SK-N-SH treated with all-trans-retinoic acid at 6 μM for 48 hours (cell line): Measurements from ENCODE around the gene KCNH5.

ENCODE experiments used
- ATAC-seq: fragments of 200-7000 bp; cut with Tn5 transposase; 3 replicates; pipeline ENCODE4 v1.9.1; 2020; ENCODE audit warnings: mild to moderate bottlenecking, moderate library complexity
- ARNTL ChIP-seq: fragments of 450-650 bp; formaldehyde crosslinking; IDR thresholded peaks from 2 replicates; pipeline ENCODE4 v1.5.0; 2020; ENCODE audit warnings: low read depth, mild to moderate bottlenecking, moderate library complexity, borderline replicate concordance
- BACH2 ChIP-seq: fragments of 250-450 bp; sonication (Bioruptor Pico); IDR thresholded peaks from 2 replicates; pipeline ENCODE4 v1.9.0; 2021; ENCODE audit warnings: mild to moderate bottlenecking, borderline replicate concordance
- CREB5 ChIP-seq: fragments of 250-450 bp; sonication (Bioruptor Pico); IDR thresholded peaks from 2 replicates; pipeline ENCODE4 v1.5.1; 2020; ENCODE audit warnings: low read depth, mild to moderate bottlenecking, moderate library complexity
- CSDC2 ChIP-seq: fragments of 250-450 bp; sonication (Bioruptor Pico); IDR thresholded peaks from 2 replicates; pipeline ENCODE4 v1.5.0; 2020; ENCODE audit warnings: mild to moderate bottlenecking, moderate library complexity
- CSRNP3 ChIP-seq: fragments of 250-450 bp; sonication (Bioruptor Pico); IDR thresholded peaks from 2 replicates; pipeline ENCODE4 v1.5.1; 2021; ENCODE audit warnings: mild to moderate bottlenecking, moderate library complexity
- ESRRG ChIP-seq: fragments of 250-450 bp; sonication (Bioruptor Pico); IDR thresholded peaks from 2 replicates; pipeline ENCODE4 v1.6.1; 2021; ENCODE audit warnings: mild to moderate bottlenecking
- GLIS3 ChIP-seq: fragments of 250-450 bp; sonication (Bioruptor Pico); IDR thresholded peaks from 2 replicates; pipeline ENCODE4 v1.5.0; 2020; ENCODE audit warnings: mild to moderate bottlenecking, moderate library complexity
- ISL1 ChIP-seq: fragments of 250-450 bp; sonication (Bioruptor Pico); IDR thresholded peaks from 2 replicates; pipeline ENCODE4 v2.1.2; 2022; ENCODE audit warnings: mild to moderate bottlenecking, moderate library complexity
- PATZ1 ChIP-seq: fragments of 250-450 bp; sonication (Bioruptor Pico); IDR thresholded peaks from 2 replicates; pipeline ENCODE4 v1.8.0; 2020; ENCODE audit warnings: mild to moderate bottlenecking, moderate library complexity, borderline replicate concordance
- POU6F1 ChIP-seq: fragments of 250-450 bp; sonication (Bioruptor Pico); IDR thresholded peaks from 2 replicates; pipeline ENCODE4 v1.8.0; 2021; ENCODE audit warnings: low read depth, mild to moderate bottlenecking, moderate library complexity, borderline replicate concordance
- PPARA ChIP-seq: fragments of 250-450 bp; sonication (Bioruptor Pico); IDR thresholded peaks from 2 replicates; pipeline ENCODE4 v1.5.0; 2020; ENCODE audit warnings: mild to moderate bottlenecking, borderline replicate concordance
- SNAI2 ChIP-seq: fragments of 250-450 bp; sonication (Bioruptor Pico); IDR thresholded peaks from 2 replicates; pipeline ENCODE4 v1.5.0; 2020; ENCODE audit warnings: mild to moderate bottlenecking, moderate library complexity
- TCF4 ChIP-seq: fragments of 250-450 bp; sonication (Bioruptor Pico); IDR thresholded peaks from 2 replicates; pipeline ENCODE4 v1.8.0; 2021; ENCODE audit warnings: mild to moderate bottlenecking, moderate library complexity, borderline replicate concordance
- TOX ChIP-seq: fragments of 250-450 bp; sonication (Bioruptor Pico); IDR thresholded peaks from 2 replicates; pipeline ENCODE4 v1.8.0; 2021; ENCODE audit warnings: mild to moderate bottlenecking, moderate library complexity, borderline replicate concordance
- TSHZ2 ChIP-seq: fragments of 250-450 bp; sonication (Bioruptor Pico); IDR thresholded peaks from 2 replicates; pipeline ENCODE4 v1.5.0; 2020; ENCODE audit warnings: mild to moderate bottlenecking, moderate library complexity
- ZC3H10 ChIP-seq: fragments of 250-450 bp; sonication (Bioruptor Pico); IDR thresholded peaks from 2 replicates; pipeline ENCODE4 v1.5.1; 2021; ENCODE audit warnings: mild to moderate bottlenecking, moderate library complexity
- ZFP3 ChIP-seq: fragments of 250-450 bp; sonication (Bioruptor Pico); IDR thresholded peaks from 2 replicates; pipeline ENCODE4 v1.5.0; 2020; ENCODE audit warnings: mild to moderate bottlenecking, moderate library complexity
- ZFP30 ChIP-seq: fragments of 450-650 bp; formaldehyde crosslinking; IDR thresholded peaks from 2 replicates; pipeline ENCODE4 v1.5.0; 2022; ENCODE audit warnings: mild to moderate bottlenecking, moderate library complexity
- ZNF565 ChIP-seq: fragments of 450-650 bp; formaldehyde crosslinking; conservative IDR thresholded peaks from 2 replicates; pipeline ENCODE4 v1.5.0; 2020; ENCODE audit warnings: low read depth, mild to moderate bottlenecking, moderate library complexity
- ZNF8 ChIP-seq: fragments of 450-650 bp; formaldehyde crosslinking; IDR thresholded peaks from 2 replicates; pipeline ENCODE4 v1.5.0; 2020; ENCODE audit warnings: mild to moderate bottlenecking, moderate library complexity

KCNH5 gene

GRCh38 chr14:62665286-62665685 is 380.0 kb downstream of the KCNH5 start:
- no peak for ATAC-seq
- TF ChIP-seq CSDC2 (CRISPR knock-in tag) (no peak), ZNF8 (no peak), TCF4 (no peak), SNAI2 (CRISPR knock-in tag) (no peak), CREB5 (CRISPR knock-in tag) (no peak), ZC3H10 (no peak), ARNTL (no peak), ESRRG (CRISPR knock-in tag) (no peak), CSRNP3 (CRISPR knock-in tag) (no peak), TOX (CRISPR knock-in tag) (no peak), PATZ1 (CRISPR knock-in tag) (no peak), POU6F1 (no peak), ZNF565 (no peak)

- no peak for ATAC-seq
- no peak for TF ChIP-seq POU6F1
- no peak for TF ChIP-seq CSDC2 (CRISPR knock-in tag)
- no peak for TF ChIP-seq ESRRG (CRISPR knock-in tag)
- no peak for TF ChIP-seq ARNTL
- no peak for TF ChIP-seq TCF4
- TF ChIP-seq SNAI2 (CRISPR knock-in tag), result no peak
- TF ChIP-seq TOX (CRISPR knock-in tag), result no peak
- TF ChIP-seq GLIS3 (CRISPR knock-in tag), result no peak
- TF ChIP-seq ISL1 (CRISPR knock-in tag), result no peak
- TF ChIP-seq ZNF565, result no peak
- no peak for TF ChIP-seq ZFP30
- no peak for TF ChIP-seq CREB5 (CRISPR knock-in tag)
- TF ChIP-seq ZC3H10, result no peak
- TF ChIP-seq PPARA (CRISPR knock-in tag), result no peak
- TF ChIP-seq ZFP3 (CRISPR knock-in tag), result no peak
- no peak for TF ChIP-seq BACH2
These were observed 381.8 kb downstream of the KCNH5 start for GRCh38 chr14:62663456-62663821.

- no peak for ATAC-seq
- TF ChIP-seq TSHZ2 (CRISPR knock-in tag) (no peak), ZFP30 (no peak), BACH2 (no peak), ESRRG (CRISPR knock-in tag) (no peak), PATZ1 (CRISPR knock-in tag) (no peak), TCF4 (no peak), PPARA (CRISPR knock-in tag) (no peak), POU6F1 (no peak), ARNTL (no peak)
These were observed 382.3 kb downstream of the KCNH5 start for GRCh38 chr14:62662811-62663455.
